GM12878 (cell line): ENCODE measurements around the gene MPP7. TPM values are rescaled to one million over a fixed set of nuclear protein-coding genes. Genes with fewer than 3 reads are reported as not detected.

ENCODE experiments used
- ATAC-seq: fragments of 200-7000 bp; cut with Tn5 transposase; 3 replicates; pipeline ENCODE4 v1.9.1; 2020; ENCODE audit warnings: mild to moderate bottlenecking, moderate library complexity
- BruUV-seq: library from RNA; stranded (reverse); fragments of 400-500 nt; replicated peaks from 2 replicates; lab custom pipeline; 2021; lab: Mats Ljungman, UMichigan
- CTCF ChIA-PET: fragments of 300-600 bp; sonication (Branson Sonifier 250); formaldehyde crosslinking; extraction: SDS; loops from one replicate; lab custom pipeline; 2021; ENCODE audit warnings: inconsistent platforms; lab: Yijun Ruan, JAX
- POLR2A ChIA-PET: fragments of 350-600 bp; formaldehyde crosslinking; extraction: SDS; loops from one replicate; lab custom pipeline; 2021; ENCODE audit warnings: inconsistent platforms; lab: Charles Lee
- RAD21 ChIA-PET: fragments of 300-600 bp; sonication (Branson Sonifier 250); formaldehyde crosslinking; loops from one replicate; lab custom pipeline; 2023; ENCODE audit warnings: antibody characterized with exemption; ENCODE audit not compliant: unreplicated experiment; lab: Charles Lee
- SMC1A ChIA-PET: fragments of 300-600 bp; sonication (Branson Sonifier 250); formaldehyde crosslinking; loops from one replicate; lab custom pipeline; 2023; ENCODE audit not compliant: unreplicated experiment, uncharacterized antibody; lab: Charles Lee
- DNase-seq: peaks from one replicate; pipeline ENCODE4 v3.0.0-alpha.2; 2011; ENCODE audit warnings: low read depth, low spot score
- FAIRE-seq: peaks from 3 replicates; lab custom pipeline; 2011; peaks lifted over from hg19 to GRCh38; lab: Jason Lieb, UNC
- H2AFZ ChIP-seq: 2 replicates; pipeline ENCODE4 v1.6.0; 2011; ENCODE audit warnings: low read depth, low read length, control low read depth; ENCODE audit not compliant: control insufficient read depth
- H3K27ac ChIP-seq: 2 replicates; pipeline ENCODE4 v1.5.1; 2011; ENCODE audit warnings: control low read depth; ENCODE audit not compliant: control insufficient read depth, insufficient read depth
- H3K27me3 ChIP-seq, 2 experiments: replicated peaks in 1 of 2; 2 replicates each; pipeline versions ENCODE4 v1.6.0 to v1.6.1; 2011; ENCODE audit warnings: low read length in 1 of 2; ENCODE audit not compliant: control insufficient read depth in 2 of 2, insufficient read depth in 2 of 2
- H3K36me3 ChIP-seq, 2 experiments: 2 replicates each; pipeline ENCODE4 v1.5.1; 2011; ENCODE audit warnings: low read length in 1 of 2; ENCODE audit not compliant: control insufficient read depth in 2 of 2, insufficient read depth in 2 of 2
- H3K4me1 ChIP-seq: 2 replicates; pipeline ENCODE4 v1.6.1; 2011; ENCODE audit warnings: mild to moderate bottlenecking, low read length, moderate library complexity, mixed read lengths; ENCODE audit not compliant: control insufficient read depth, insufficient read depth
- H3K4me2 ChIP-seq: 2 replicates; pipeline ENCODE4 v1.6.0; 2011; ENCODE audit warnings: control low read depth; ENCODE audit not compliant: control insufficient read depth, insufficient read depth
- H3K4me3 ChIP-seq: fragments of 200-600 bp; sonication (generic); 2 replicates; pipeline ENCODE4 v1.5.1; 2016
- H3K79me2 ChIP-seq: 2 replicates; pipeline ENCODE4 v1.6.0; 2011; ENCODE audit warnings: low read length; ENCODE audit not compliant: control insufficient read depth, insufficient read depth
- H3K9ac ChIP-seq: 2 replicates; pipeline ENCODE4 v1.8.0; 2011; ENCODE audit warnings: low read length, control low read depth, mixed read lengths; ENCODE audit not compliant: control insufficient read depth, insufficient read depth
- H3K9me3 ChIP-seq: replicated peaks from 3 replicates; pipeline ENCODE4 v1.5.1; 2011; ENCODE audit warnings: mild to moderate bottlenecking, low read length; ENCODE audit not compliant: control insufficient read depth, insufficient read depth
- H4K20me1 ChIP-seq: 2 replicates; pipeline ENCODE4 v1.6.0; 2011; ENCODE audit not compliant: control insufficient read depth, insufficient read depth
- CEBPB ChIP-seq, 2 experiments: fragments of 150-350 bp in 1 of 2; IDR thresholded peaks; 2 replicates each; pipeline ENCODE4 v1.6.1; 2012 to 2014; ENCODE audit warnings: low read depth in 2 of 2, low read length in 2 of 2, borderline replicate concordance in 1 of 2, inconsistent platforms in 1 of 2
- CEBPZ ChIP-seq: fragments of 150-350 bp; IDR thresholded peaks from 2 replicates; pipeline ENCODE4 v1.6.1; 2016; ENCODE audit warnings: low read depth, low read length
- PKNOX1 ChIP-seq: fragments of 450-650 bp; IDR thresholded peaks from 2 replicates; pipeline ENCODE4 v1.6.1; 2016; ENCODE audit warnings: mild to moderate bottlenecking
- USF2 ChIP-seq: IDR thresholded peaks from 2 replicates; pipeline ENCODE4 v1.6.1; 2011; ENCODE audit warnings: low read depth, low read length, improper control_type of control experiment, borderline replicate concordance
- YY1 ChIP-seq: IDR thresholded peaks from 2 replicates; pipeline ENCODE4 v1.6.1; 2011; ENCODE audit warnings: low read depth, mild to moderate bottlenecking, low read length
- WGBS: methylation state at CpG from one replicate; pipeline ENCODE4 v1.1.6; 2016; ENCODE audit warnings: low lambda C conversion rate; ENCODE audit not compliant: insufficient replicate concordance, insufficient coverage; ENCODE audit errors: missing lambda C conversion rate; 5-methylcytosine and 5-hydroxymethylcytosine counted together
- in situ Hi-C: fragments of 300-500 bp; cut with MboI; formaldehyde crosslinking; loops from 9 replicates; pipeline ENCODE4 v1.14.3; 2018; ENCODE audit warnings: mixed read lengths
- intact Hi-C: fragments of 100-400 bp; cut with micrococcal nuclease; formaldehyde crosslinking; loops from one replicate; pipeline ENCODE4 v1.14.2; 2022; ENCODE audit not compliant: unreplicated experiment
- polyA plus RNA-seq, 11 experiments: library from polyadenylated mRNA; depleted of rRNA in 4 of 11; unstranded in 6 of 11; stranded (reverse) in 5 of 11; fragments of >200 nt; fragmentation: Nextera tagmentation in 4 of 11; fragmentation: Illumina TruSeq in 1 of 11; extraction: Ambion mirVana in 4 of 11; extraction: Trizol in 1 of 11; gene quantifications; 1 replicate in 1 of 11; 2 replicates in 10 of 11; pipeline versions ENCODE4 v1.2.1 to v1.2.3, GENCODE V29; 2011 to 2016; ENCODE audit warnings: inconsistent platforms in 2 of 11, missing spikeins in 2 of 11, low read depth in 1 of 11
- total RNA-seq, 4 experiments: library from RNA; depleted of rRNA in 3 of 4; stranded (reverse); fragments of >200 nt in 3 of 4; fragmentation: Illumina TruSeq in 1 of 4; extraction: Trizol in 1 of 4; gene quantifications; 2 replicates each; pipeline versions ENCODE4 v1.2.1 to v1.2.3, GENCODE V29; 2013 to 2021

The MPP7 gene
- total and polyA plus RNA-seq, 10 of the 15 experiments (the other 5 are each of a cell fraction or from before 2014, with no cell fraction given), result 0.01 to 0.15 (median 0.05) TPM; not detected in 2

- Histone ChIP-seq H3K9me3 (no peaks in the 10 kb centered on the region), H3K4me1 (no peaks in the 10 kb centered on the region), H3K4me2 (peak overlapping the region; percentile 92; the same call in 1 of the 2 replicates), H3K4me3 (peak overlapping the region; percentile 60; the same call in 1 of the 2 replicates), H3K27me3 (peaks cover 0 to 5% of the 10 kb centered on the region in 2 experiments; a peak in 1 of 4 replicates), H2AFZ (peak overlapping the region; percentile 28; the same call in 1 of the 2 replicates), H3K27ac (no peak overlapping the region), H3K36me3 (no peaks in the 10 kb centered on the region), H3K9ac (no peak overlapping the region), H4K20me1 (no peaks in the 10 kb centered on the region), H3K79me2 (no peaks in the 10 kb centered on the region)
- 2% methylated on average over 17 of the region's 25 CpGs for WGBS
- ChIA-PET CTCF (interaction anchor here (2.2 to 8.0 kb wide), 2 partner anchors 79 to 91 kb away, joined by 15 to 70 read pairs; no protein-coding TSS in a partner anchor), SMC1A (interaction anchor here (0.7 to 1.7 kb wide), 4 partner anchors 8 to 80 kb away, joined by 3 to 7 read pairs (median 4); no protein-coding TSS in a partner anchor), POLR2A (no interaction called here), RAD21 (interaction anchor here (1.1 to 3.6 kb wide), 2 partner anchors 64 to 79 kb away, joined by 5 to 45 read pairs; no protein-coding TSS in a partner anchor)
- no TSS peak for BruUV-seq
- in situ Hi-C loops (no loop called here), intact Hi-C loops (loop anchor here (1.0 to 5.0 kb wide), 3 partner anchors 33 to 80 kb away; no protein-coding TSS in a partner anchor)
- TF ChIP-seq CEBPZ, result no peak
- no peak for TF ChIP-seq CEBPB (IDR thresholded peaks at IDR 0.05; ENCODE audit: borderline replicate concordance in 1 of 2, low read depth in 2 of 2, low read length in 2 of 2)
- no peak for TF ChIP-seq YY1
- no peak for TF ChIP-seq USF2
- no peak for TF ChIP-seq PKNOX1
- DNase-seq, result no peak
- ATAC-seq, result no peak
- no peak for FAIRE-seq
Observed at GRCh38 chr10:28302012-28302637, 739 bp downstream of the MPP7 start.
